Measurements from ENCODE around the gene SCGN. TPM values are rescaled to one million over a fixed set of nuclear protein-coding genes. Genes with fewer than 3 reads are reported as not detected.

Gene SCGN
- total RNA-seq, 1 donor from 2014 or later, result not detected

DNA sequence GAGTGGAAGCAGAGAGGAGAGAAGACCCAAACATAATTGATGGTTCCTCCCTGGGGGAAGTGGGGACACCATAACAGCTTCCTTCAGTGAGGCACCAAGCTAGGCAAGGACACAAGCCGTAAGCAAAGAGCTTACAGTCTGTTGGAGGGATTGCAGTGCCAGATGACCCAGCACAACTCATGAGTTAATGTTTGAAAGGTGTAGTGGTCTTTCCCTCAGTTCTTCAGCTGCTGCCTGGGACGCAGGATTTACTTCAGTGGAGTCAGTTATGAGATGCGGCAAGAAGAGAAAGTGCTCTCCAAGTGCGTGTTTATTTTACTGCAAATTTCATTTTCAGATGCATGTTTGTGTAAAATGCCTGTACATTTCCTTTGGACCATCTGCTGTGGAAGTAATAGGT lies 63.8 kb downstream of the SCGN start:
- H3K4me3 Mint-ChIP-seq, result no peak overlapping the region
- DNase-seq (ENCODE audit: low spot score in 2 of 2, unreplicated experiment in 2 of 2), result no peak
- H3K27ac Mint-ChIP-seq, result no peak overlapping the region
- TF ChIP-seq, protein P1, sequence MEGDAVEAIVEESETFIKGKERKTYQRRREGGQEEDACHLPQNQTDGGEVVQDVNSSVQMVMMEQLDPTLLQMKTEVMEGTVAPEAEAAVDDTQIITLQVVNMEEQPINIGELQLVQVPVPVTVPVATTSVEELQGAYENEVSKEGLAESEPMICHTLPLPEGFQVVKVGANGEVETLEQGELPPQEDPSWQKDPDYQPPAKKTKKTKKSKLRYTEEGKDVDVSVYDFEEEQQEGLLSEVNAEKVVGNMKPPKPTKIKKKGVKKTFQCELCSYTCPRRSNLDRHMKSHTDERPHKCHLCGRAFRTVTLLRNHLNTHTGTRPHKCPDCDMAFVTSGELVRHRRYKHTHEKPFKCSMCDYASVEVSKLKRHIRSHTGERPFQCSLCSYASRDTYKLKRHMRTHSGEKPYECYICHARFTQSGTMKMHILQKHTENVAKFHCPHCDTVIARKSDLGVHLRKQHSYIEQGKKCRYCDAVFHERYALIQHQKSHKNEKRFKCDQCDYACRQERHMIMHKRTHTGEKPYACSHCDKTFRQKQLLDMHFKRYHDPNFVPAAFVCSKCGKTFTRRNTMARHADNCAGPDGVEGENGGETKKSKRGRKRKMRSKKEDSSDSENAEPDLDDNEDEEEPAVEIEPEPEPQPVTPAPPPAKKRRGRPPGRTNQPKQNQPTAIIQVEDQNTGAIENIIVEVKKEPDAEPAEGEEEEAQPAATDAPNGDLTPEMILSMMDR (IDR thresholded peaks at IDR 0.05; ENCODE audit: unreplicated experiment), result no peak
- H3K4me1 Mint-ChIP-seq, result peaks cover 5% of the 10 kb centered on the region
- no peaks in the 10 kb centered on the region for H3K27me3 Mint-ChIP-seq (ENCODE audit: low read depth)
- H3K36me3 Mint-ChIP-seq, result no peaks in the 10 kb centered on the region
- H3K9me3 Mint-ChIP-seq, result no peaks in the 10 kb centered on the region

DNA sequence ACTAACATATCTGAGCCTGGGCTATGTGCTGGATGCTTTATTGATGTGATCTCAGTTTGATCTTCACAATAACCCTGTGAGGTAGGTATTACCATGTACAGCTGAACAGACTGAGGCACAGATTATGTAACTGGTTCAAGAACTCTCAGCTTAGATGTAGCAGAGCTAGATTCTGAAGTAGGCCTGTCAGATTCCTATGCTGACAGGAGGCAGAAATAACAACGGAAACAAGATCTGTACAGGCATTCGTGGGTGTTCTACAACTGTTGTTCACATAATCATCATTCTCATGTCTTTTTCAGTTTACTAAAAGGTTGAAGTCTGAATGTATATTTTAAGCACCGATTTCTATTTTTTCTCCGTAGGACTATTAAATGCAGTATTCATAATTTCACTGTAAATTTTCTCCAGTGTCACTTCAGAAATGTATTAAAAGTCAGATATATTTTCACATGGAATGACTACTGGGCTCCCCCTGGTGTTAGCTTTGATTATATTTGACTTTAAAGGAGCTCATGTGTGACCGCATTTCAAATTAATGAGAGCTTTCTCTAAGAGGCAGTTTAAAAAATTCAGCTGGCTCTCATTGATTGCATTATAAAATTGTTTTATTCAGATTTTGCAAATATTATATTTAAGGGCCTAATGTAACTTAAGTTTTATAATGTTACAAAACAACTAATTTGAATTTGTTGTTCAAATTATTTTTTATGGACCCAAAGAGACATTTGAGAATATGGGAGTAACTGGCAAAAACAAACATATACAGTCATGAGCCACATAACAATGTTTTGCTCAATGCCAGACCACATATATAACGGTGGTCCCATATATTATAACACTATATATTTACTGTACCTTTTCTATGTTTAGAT lies 66.1 kb downstream of the SCGN start:
- H3K27me3 Mint-ChIP-seq (ENCODE audit: low read depth), result no peaks in the 10 kb centered on the region
- TF ChIP-seq, protein P1 (IDR thresholded peaks at IDR 0.05; ENCODE audit: unreplicated experiment), result peak; percentile 73
- DNase-seq (ENCODE audit: low spot score in 2 of 2, unreplicated experiment in 2 of 2), result no peak
- H3K27ac Mint-ChIP-seq, result no peak overlapping the region
- peaks cover 7% of the 10 kb centered on the region for H3K4me1 Mint-ChIP-seq
- no peaks in the 10 kb centered on the region for H3K36me3 Mint-ChIP-seq
- no peak overlapping the region for H3K4me3 Mint-ChIP-seq
- H3K9me3 Mint-ChIP-seq, result no peaks in the 10 kb centered on the region

GRCh38 chr6:25726122-25726911 lies 74.3 kb downstream of the SCGN start:
- DNase-seq (ENCODE audit: low spot score in 2 of 2, unreplicated experiment in 2 of 2), result no peak
- Mint-ChIP-seq H3K36me3 (no peaks in the 10 kb centered on the region), H3K4me1 (peaks cover 6% of the 10 kb centered on the region), H3K4me3 (no peak overlapping the region), H3K27ac (no peak overlapping the region), H3K9me3 (no peaks in the 10 kb centered on the region), H3K27me3 (ENCODE audit: low read depth) (peaks cover 16% of the 10 kb centered on the region)
- TF ChIP-seq, protein P1 (IDR thresholded peaks at IDR 0.05; ENCODE audit: unreplicated experiment), result no peak

DNA sequence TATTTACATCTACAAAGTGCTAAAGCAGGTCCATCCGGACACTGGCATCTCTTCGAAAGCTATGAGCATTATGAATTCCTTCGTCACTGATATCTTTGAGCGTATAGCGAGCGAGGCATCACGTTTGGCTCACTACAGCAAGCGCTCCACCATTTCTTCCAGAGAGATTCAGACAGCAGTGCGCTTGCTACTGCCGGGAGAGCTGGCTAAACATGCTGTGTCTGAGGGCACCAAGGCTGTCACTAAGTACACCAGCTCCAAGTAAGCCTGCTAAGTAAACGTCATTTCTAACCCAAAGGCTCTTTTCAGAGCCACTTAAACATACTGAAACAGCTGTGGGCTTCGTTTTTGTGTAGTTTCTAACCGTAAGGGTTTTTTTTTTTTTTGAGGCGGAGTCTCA lies 75.0 kb downstream of the SCGN start:
- H3K27me3 Mint-ChIP-seq (ENCODE audit: low read depth), result peaks cover 18% of the 10 kb centered on the region
- H3K9me3 Mint-ChIP-seq, result no peaks in the 10 kb centered on the region
- no peak overlapping the region for H3K4me3 Mint-ChIP-seq
- H3K27ac Mint-ChIP-seq, result no peak overlapping the region
- TF ChIP-seq, protein P1 (IDR thresholded peaks at IDR 0.05; ENCODE audit: unreplicated experiment), result no peak
- no peak for DNase-seq (ENCODE audit: low spot score in 2 of 2, unreplicated experiment in 2 of 2)
- no peaks in the 10 kb centered on the region for H3K36me3 Mint-ChIP-seq
- H3K4me1 Mint-ChIP-seq, result peaks cover 6% of the 10 kb centered on the region

DNA sequence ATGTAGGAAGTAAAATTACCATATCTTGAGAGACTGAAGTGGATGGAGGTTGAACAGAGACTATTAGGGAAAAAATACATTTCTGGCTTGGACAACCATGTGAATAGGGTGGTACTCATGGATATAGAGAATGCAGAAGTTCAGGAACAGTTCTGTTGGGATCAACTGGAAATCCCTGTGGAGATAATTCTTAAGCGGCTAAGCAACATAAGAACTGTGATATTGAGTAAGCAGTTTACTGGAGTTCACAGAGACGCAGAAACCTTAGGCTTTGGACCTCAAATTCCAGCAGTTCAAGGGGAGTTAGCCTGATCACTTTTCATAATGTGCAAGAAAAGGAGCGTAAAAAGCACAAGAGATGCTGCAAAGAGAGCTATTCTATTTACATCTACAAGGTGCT lies 78.9 kb downstream of the SCGN start:
- Mint-ChIP-seq H3K27ac (no peak overlapping the region), H3K27me3 (ENCODE audit: low read depth) (peaks cover 37% of the 10 kb centered on the region), H3K9me3 (no peaks in the 10 kb centered on the region), H3K36me3 (no peaks in the 10 kb centered on the region), H3K4me3 (no peak overlapping the region), H3K4me1 (no peaks in the 10 kb centered on the region)
- TF ChIP-seq, protein P1 (IDR thresholded peaks at IDR 0.05; ENCODE audit: unreplicated experiment), result no peak
- no peak for DNase-seq (ENCODE audit: low spot score in 2 of 2, unreplicated experiment in 2 of 2)

Data from mesothelial cell of epicardium (in vitro differentiated cells).